ENCODE data around the gene MYO10. TPM values are rescaled to one million over a fixed set of nuclear protein-coding genes. Genes with fewer than 3 reads are reported as not detected.

The MYO10 gene
- total RNA-seq, 2 donors from 2014 or later: 40.0 to 89.2 TPM

DNA sequence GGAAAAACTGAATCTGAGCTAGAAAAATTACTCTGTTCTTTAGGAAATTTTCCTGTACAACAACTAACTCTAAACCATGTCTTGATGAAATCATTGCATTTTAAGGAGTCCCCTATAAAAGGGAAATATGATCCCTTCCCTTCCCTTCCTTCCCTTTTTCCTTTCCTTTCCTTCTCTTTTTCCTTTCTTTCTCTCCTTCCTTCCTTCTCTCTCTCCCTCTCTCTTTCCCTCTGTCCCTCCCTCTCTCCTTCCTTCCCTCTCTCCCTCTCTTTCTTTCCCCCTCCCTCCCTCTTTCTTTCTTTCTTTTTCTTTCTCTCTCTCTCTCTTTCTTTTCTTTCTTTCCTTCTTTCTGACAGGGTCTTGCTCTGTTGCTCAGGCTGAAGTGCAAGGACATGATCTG lies 42.2 kb upstream of the MYO10 start:
- no peak overlapping the region for H3K27ac ChIP-seq (ENCODE audit: low read depth, low read length)
- no peak overlapping the region for H3K4me3 ChIP-seq (ENCODE audit: low read length)
- H3K36me3 ChIP-seq (ENCODE audit: control insufficient read depth, insufficient read depth, low read length): no peaks in the 10 kb centered on the region
- no peak for TF ChIP-seq CTCF (conservative IDR thresholded peaks at IDR 0.05)
- H3K4me3 Mint-ChIP-seq: no peak overlapping the region
- no peak overlapping the region for H3K9ac ChIP-seq (ENCODE audit: extremely low read depth, low read length, poor library complexity, severe bottlenecking)
- H3K4me1 ChIP-seq (ENCODE audit: control insufficient read depth, insufficient read depth, low read length): no peaks in the 10 kb centered on the region
- no peak for DNase-seq
- no peaks in the 10 kb centered on the region for H3K36me3 Mint-ChIP-seq (ENCODE audit: low read depth)
- H3K4me1 Mint-ChIP-seq: peaks cover 6% of the 10 kb centered on the region
- no peak overlapping the region for H3K27ac Mint-ChIP-seq
- H3K27me3 ChIP-seq (ENCODE audit: control insufficient read depth, insufficient read depth, low read length, poor library complexity, severe bottlenecking): no peaks in the 10 kb centered on the region
- no peaks in the 10 kb centered on the region for H3K27me3 Mint-ChIP-seq (ENCODE audit: insufficient read depth)
- no peaks in the 10 kb centered on the region for H3K9me3 ChIP-seq (ENCODE audit: control insufficient read depth, low read length)
- no peaks in the 10 kb centered on the region for H3K9me3 Mint-ChIP-seq

- 86 to 100% methylated on average over 1 of the region's 1 CpG for WGBS, 2 experiments (ENCODE audit: insufficient coverage in 1 of 2, insufficient read length in 1 of 2)
- H3K36me3 Mint-ChIP-seq (ENCODE audit: low read depth): no peaks in the 10 kb centered on the region
These were observed 40.5 kb upstream of the MYO10 start for GRCh38 chr5:16976625-16977008.

DNA sequence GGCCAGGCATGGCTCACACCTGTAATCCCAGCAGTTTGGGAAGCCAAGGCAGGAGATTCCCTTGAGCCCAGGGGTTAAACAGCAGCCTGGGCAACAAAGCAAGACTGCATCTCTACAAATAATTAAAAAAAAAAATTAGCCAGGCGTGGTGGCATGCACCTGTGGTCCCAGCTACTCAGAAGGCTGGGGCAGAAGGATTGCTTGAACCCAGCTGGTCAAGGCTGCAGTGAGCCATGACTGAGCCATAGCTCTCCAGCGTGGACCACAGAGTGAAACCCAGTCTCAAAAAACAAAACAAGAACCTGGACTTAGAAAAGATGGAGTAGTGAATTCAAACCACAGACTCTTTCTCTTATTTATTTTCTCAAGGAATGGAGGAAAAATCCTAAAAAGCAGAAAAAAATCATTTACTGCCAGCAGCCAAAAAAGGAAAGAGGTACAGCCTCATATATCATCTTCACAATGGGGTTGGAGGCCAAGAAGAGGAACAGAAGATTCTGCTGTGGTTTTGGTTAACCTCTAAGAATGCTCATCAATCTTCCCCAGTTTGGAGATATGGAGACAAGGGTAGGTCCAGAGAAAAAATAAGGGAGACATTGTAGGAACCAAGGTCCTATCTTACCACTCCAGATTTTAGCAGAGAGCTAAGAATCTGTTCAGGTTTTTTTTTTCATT lies 40.0 kb upstream of the MYO10 start:
- Histone ChIP-seq H3K9me3 (ENCODE audit: control insufficient read depth, low read length) (no peaks in the 10 kb centered on the region), H3K36me3 (ENCODE audit: control insufficient read depth, insufficient read depth, low read length) (no peaks in the 10 kb centered on the region), H3K27ac (ENCODE audit: low read depth, low read length) (no peak overlapping the region), H3K9ac (ENCODE audit: extremely low read depth, low read length, poor library complexity, severe bottlenecking) (no peak overlapping the region), H3K4me1 (ENCODE audit: control insufficient read depth, insufficient read depth, low read length) (no peaks in the 10 kb centered on the region), H3K4me3 (ENCODE audit: low read length) (no peak overlapping the region), H3K27me3 (ENCODE audit: control insufficient read depth, insufficient read depth, low read length, poor library complexity, severe bottlenecking) (no peaks in the 10 kb centered on the region)
- Mint-ChIP-seq H3K4me3 (no peak overlapping the region), H3K27me3 (ENCODE audit: insufficient read depth) (no peaks in the 10 kb centered on the region), H3K9me3 (no peaks in the 10 kb centered on the region), H3K36me3 (ENCODE audit: low read depth) (no peaks in the 10 kb centered on the region), H3K4me1 (peaks cover 5% of the 10 kb centered on the region), H3K27ac (no peak overlapping the region)
- DNase-seq: no peak
- TF ChIP-seq CTCF (conservative IDR thresholded peaks at IDR 0.05): no peak
- 71 to 98% methylated on average over 1 to 2 of the region's 2 CpGs for WGBS, 2 experiments (ENCODE audit: insufficient coverage in 1 of 2, insufficient read length in 1 of 2)

More at GRCh38 chr5:16976625-16977008, 40.5 kb upstream of the MYO10 start:
- Mint-ChIP-seq H3K27ac (no peak overlapping the region), H3K9me3 (no peaks in the 10 kb centered on the region), H3K4me1 (peaks cover 6% of the 10 kb centered on the region), H3K27me3 (ENCODE audit: insufficient read depth) (no peaks in the 10 kb centered on the region), H3K4me3 (no peak overlapping the region)
- H3K9ac ChIP-seq (ENCODE audit: extremely low read depth, low read length, poor library complexity, severe bottlenecking): no peak overlapping the region
- H3K9me3 ChIP-seq (ENCODE audit: control insufficient read depth, low read length): no peaks in the 10 kb centered on the region
- TF ChIP-seq CTCF (conservative IDR thresholded peaks at IDR 0.05): no peak
- no peak overlapping the region for H3K4me3 ChIP-seq (ENCODE audit: low read length)
- no peaks in the 10 kb centered on the region for H3K36me3 ChIP-seq (ENCODE audit: control insufficient read depth, insufficient read depth, low read length)
- no peaks in the 10 kb centered on the region for H3K4me1 ChIP-seq (ENCODE audit: control insufficient read depth, insufficient read depth, low read length)
- DNase-seq: no peak
- H3K27me3 ChIP-seq (ENCODE audit: control insufficient read depth, insufficient read depth, low read length, poor library complexity, severe bottlenecking): no peaks in the 10 kb centered on the region
- no peak overlapping the region for H3K27ac ChIP-seq (ENCODE audit: low read depth, low read length)

Data from endodermal cell (in vitro differentiated cells).